ENCODE measurements around the gene HLA-DOB. TPM values are rescaled to one million over a fixed set of nuclear protein-coding genes. Genes with fewer than 3 reads are reported as not detected.

HLA-DOB gene
- 71.9 TPM for polyA plus RNA-seq (2012; ENCODE audit: missing spikeins)

DNA sequence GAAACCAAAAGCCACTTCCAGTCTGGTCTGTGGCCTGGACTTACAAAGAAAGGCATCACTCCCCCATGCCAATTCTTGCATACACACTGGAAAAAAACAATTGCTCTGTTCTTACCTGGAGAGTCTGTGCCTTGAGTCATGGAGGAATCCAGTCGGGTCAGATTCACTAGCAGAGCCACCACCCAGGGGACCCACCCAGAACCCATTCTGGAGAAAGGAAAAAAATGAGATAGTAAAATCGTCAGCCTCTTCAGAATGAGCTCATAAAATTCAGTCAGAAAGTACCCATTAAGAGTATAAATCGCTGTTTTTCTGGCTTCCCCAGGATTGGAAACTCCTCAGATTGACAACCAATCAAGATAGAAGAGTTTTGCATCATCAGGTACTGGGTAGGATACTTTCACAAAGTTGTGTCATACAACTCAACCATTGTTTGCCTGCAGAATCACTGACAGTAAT lies at the start of gene HLA-DOB:
Gene HLA-DOB (minus strand): TSS at position 257 of the 459 bp plus-strand sequence. CDS start 51 bp downstream, at position 206.
- TF ChIP-seq TAF1 (IDR thresholded peaks at IDR 0.05; ENCODE audit: borderline replicate concordance, low read depth, low read length) = no peak
- no peak for TF ChIP-seq POLR2AphosphoS5 (IDR thresholded peaks at IDR 0.05; ENCODE audit: low read depth, low read length)
- no peak for TF ChIP-seq POLR2A (IDR thresholded peaks at IDR 0.05; ENCODE audit: low read depth, low read length)
- DNase-seq (ENCODE audit: insufficient read length) (no peak), FAIRE-seq (peak; percentile 98)

- TF ChIP-seq POLR2A (IDR thresholded peaks at IDR 0.05; ENCODE audit: low read depth, low read length) (no peak), TAF1 (IDR thresholded peaks at IDR 0.05; ENCODE audit: borderline replicate concordance, low read depth, low read length) (no peak), POLR2AphosphoS5 (IDR thresholded peaks at IDR 0.05; ENCODE audit: low read depth, low read length) (no peak)
- DNase-seq (ENCODE audit: insufficient read length) (no peak), FAIRE-seq (peak; percentile 5)
These were observed 49.1 kb upstream of the HLA-DOB start for GRCh38 chr6:32865724-32866443.

GRCh38 chr6:32862725-32863124 lies 45.9 kb upstream of the HLA-DOB start:
- DNase-seq (ENCODE audit: insufficient read length) (no peak), FAIRE-seq (no peak)
- TF ChIP-seq POLR2A (IDR thresholded peaks at IDR 0.05; ENCODE audit: low read depth, low read length) = no peak
- no peak for TF ChIP-seq TAF1 (IDR thresholded peaks at IDR 0.05; ENCODE audit: borderline replicate concordance, low read depth, low read length)
- TF ChIP-seq POLR2AphosphoS5 (IDR thresholded peaks at IDR 0.05; ENCODE audit: low read depth, low read length) = no peak

DNA sequence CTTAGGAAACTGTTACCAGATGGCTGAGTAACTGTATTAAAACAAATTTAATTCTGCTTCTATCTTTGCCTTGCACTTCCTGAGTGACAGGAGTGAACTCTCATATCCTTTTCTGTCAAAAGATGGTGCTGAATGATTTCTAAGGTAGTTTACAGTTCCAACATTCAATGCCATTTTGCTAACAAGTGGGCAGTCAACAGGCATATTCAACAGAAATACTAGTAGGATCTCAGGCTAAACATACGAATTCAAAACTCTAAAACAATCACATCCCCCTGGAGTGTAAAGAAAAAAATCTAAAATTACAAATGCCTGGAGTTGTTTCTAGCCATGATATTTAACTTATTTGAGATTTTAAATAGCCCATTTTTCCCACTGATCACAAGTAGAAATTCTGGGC lies 43.9 kb upstream of the HLA-DOB start:
- peak; percentile 53 for FAIRE-seq
- TF ChIP-seq TAF1 (IDR thresholded peaks at IDR 0.05; ENCODE audit: borderline replicate concordance, low read depth, low read length) (no peak), POLR2AphosphoS5 (IDR thresholded peaks at IDR 0.05; ENCODE audit: low read depth, low read length) (no peak), POLR2A (IDR thresholded peaks at IDR 0.05; ENCODE audit: low read depth, low read length) (no peak)
- DNase-seq (ENCODE audit: insufficient read length) = no peak

DNA sequence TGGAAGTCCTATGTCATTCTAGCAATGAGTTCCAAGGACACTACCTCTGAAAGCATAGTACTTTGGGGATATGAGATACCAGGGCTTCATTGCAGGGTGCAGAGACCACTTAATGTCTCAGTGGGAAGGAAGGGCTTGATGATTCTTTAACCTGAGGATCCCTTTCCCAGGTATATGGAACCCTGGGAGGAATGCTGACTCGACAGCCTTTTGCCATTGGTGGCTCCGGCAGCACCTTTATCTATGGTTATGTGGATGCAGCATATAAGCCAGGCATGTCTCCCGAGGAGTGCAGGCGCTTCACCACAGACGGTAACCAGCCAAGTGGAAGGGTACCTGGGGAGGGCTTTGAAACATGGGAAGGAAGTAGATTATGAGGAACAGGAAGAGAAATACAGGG lies 41.4 kb upstream of the HLA-DOB start:
- TF ChIP-seq POLR2A (IDR thresholded peaks at IDR 0.05; ENCODE audit: low read depth, low read length) (no peak), TAF1 (IDR thresholded peaks at IDR 0.05; ENCODE audit: borderline replicate concordance, low read depth, low read length) (no peak), POLR2AphosphoS5 (IDR thresholded peaks at IDR 0.05; ENCODE audit: low read depth, low read length) (no peak)
- DNase-seq (ENCODE audit: insufficient read length) = no peak
- no peak for FAIRE-seq

DNA sequence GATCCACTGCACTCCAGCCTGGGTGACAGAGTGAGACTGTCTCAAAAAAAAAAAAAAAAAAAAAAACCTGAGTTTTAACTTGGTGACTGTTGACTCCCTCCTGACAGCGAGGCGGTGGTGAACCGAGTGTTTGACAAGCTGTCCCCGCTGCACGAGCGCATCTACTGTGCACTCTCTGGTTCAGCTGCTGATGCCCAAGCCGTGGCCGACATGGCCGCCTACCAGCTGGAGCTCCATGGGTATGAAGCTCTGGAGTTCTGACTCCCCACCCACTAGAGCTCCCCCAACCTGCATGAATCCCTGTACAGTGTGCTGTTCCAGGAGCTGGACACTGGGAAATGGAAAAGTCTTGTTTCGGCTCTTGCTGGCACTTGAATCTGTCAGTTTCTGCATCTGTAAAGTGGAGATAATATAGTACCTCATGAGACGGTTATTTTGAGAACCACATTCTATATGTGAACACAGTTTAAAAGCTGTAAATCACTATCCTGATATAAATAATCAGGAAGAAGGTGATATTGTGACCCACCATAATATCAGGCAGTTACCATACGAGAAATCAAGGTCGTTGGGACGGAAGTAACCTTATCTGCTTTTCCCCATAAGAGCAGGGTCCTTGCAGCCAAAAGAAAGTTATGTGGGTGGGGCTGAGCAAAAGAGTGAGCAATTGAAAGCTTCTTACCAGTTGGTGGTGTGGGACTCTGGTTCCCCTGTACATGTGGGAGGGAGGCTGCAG lies 40.5 kb upstream of the HLA-DOB start:
- FAIRE-seq (no peak), DNase-seq (ENCODE audit: insufficient read length) (no peak)
- no peak for TF ChIP-seq TAF1 (IDR thresholded peaks at IDR 0.05; ENCODE audit: borderline replicate concordance, low read depth, low read length)
- TF ChIP-seq POLR2AphosphoS5 (IDR thresholded peaks at IDR 0.05; ENCODE audit: low read depth, low read length) = no peak
- TF ChIP-seq POLR2A (IDR thresholded peaks at IDR 0.05; ENCODE audit: low read depth, low read length) = no peak

DNA sequence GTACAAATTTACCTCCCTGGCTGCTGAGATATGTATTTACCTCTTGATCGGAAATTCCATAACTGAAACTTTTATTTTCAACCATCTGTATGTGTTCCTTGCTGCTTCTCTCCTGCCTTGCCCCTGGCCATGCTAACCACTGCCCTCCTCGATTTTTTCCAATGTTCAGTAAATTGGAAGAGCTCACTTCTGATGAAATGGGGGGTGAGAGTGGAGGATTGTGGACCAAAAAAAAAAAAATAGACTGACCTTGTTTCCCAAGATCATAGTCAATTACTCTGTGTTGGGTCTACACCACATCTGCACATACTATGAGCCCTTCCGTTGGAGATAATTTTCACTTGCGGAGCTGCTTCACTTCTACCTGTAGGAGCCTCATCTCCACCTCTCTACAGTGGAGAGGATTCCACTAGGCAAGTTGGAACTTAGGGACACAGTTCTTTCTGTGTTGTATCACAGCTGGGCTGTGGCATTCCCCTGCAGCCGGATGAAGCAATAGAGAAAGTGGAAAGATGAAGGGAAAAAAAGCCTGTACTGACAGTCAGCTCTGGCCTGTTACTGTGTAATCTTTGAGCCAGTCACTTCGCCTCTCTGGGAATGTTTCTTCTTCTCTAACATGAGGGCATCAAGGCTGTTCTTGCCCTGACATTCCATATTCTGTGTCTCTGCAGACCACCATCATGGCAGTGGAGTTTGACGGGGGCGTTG lies 38.8 kb upstream of the HLA-DOB start:
- FAIRE-seq = peak; percentile 9
- TF ChIP-seq POLR2AphosphoS5 (IDR thresholded peaks at IDR 0.05; ENCODE audit: low read depth, low read length) = no peak
- no peak for DNase-seq (ENCODE audit: insufficient read length)

DNA sequence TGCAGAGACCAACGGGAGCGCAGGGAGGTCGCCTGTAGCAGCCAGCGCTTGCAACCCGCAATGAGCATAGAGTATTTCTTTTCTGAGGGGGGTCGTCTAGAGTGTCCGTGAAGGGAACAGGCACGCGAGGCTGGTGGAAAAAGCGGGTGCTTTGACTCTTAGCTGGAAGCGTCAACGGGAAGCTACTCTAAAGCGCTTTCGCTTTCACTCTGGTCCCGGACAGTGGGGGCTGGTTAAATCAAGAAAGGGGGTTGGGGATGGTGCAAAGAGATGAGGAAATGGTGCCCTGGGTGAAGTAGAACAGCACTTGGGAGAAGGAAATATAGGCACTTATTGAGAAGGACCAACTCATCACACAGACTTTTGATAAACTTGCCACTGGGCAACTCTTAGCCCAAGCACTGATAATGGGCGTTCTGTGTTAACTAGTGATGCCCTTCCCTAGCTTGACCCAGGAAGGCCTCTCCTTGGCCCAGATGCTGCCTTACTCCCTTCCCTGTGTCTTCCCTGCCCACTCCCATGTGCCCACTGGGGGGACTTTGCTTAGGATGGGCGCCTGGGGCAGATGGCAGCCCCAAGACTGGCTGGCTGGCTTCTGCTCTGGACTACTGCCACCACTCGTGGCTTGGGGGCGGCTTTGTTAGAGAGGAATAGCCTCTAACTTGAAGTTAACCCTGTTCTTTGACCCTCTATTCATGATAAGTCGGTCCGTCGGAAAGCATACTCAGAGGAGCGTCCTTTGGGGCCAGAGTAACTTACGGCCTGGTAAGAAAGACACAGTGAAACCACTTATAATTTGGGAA lies 37.8 kb upstream of the HLA-DOB start:
- peak; percentile 73 for FAIRE-seq
- TF ChIP-seq TAF1 (IDR thresholded peaks at IDR 0.05; ENCODE audit: borderline replicate concordance, low read depth, low read length) (0 out of 2 replicates have a peak, but pooled peaks have one; percentile 15), POLR2AphosphoS5 (IDR thresholded peaks at IDR 0.05; ENCODE audit: low read depth, low read length) (no peak)
- DNase-seq (ENCODE audit: insufficient read length) = peak; percentile 58

GRCh38 chr6:32853541-32854375 lies 37.0 kb upstream of the HLA-DOB start, which contains the start of the genes PSMB9 and TAP1:
TSS of gene PSMB9 (plus strand) at chr6:32854192. CDS start at chr6:32854230, 38 bp downstream.
TSS of gene TAP1 (minus strand) at chr6:32853704. CDS start at chr6:32853636, 68 bp downstream.
- DNase-seq (ENCODE audit: insufficient read length) = peak; percentile 92
- TF ChIP-seq TAF1 (IDR thresholded peaks at IDR 0.05; ENCODE audit: borderline replicate concordance, low read depth, low read length) (peak; percentile 89), POLR2AphosphoS5 (IDR thresholded peaks at IDR 0.05; ENCODE audit: low read depth, low read length) (peak; percentile 76), POLR2A (IDR thresholded peaks at IDR 0.05; ENCODE audit: low read depth, low read length) (peak; percentile 82)
- FAIRE-seq = peak; percentile 94

Data from GM12892 (cell line).